Activated T-cell treated with anti-CD3 and anti-CD28 coated beads, Interleukin-2, amount 50 U/mL, for 24 hours (primary cell): ENCODE measurements around the gene DISP2.

Experiments
- DNase-seq: peaks from one replicate; pipeline ENCODE4 v3.0.0-alpha.2; 2020
- H3K27ac Mint-ChIP-seq: 2 replicates; pipeline ENCODE4 v1.8.0; 2020; ENCODE audit warnings: mild to moderate bottlenecking, mixed read lengths
- H3K27me3 Mint-ChIP-seq: 2 replicates; pipeline ENCODE4 v1.8.0; 2020; ENCODE audit warnings: mixed read lengths
- H3K36me3 Mint-ChIP-seq: 2 replicates; pipeline ENCODE4 v1.8.0; 2020; ENCODE audit warnings: low read depth, mixed read lengths
- H3K4me1 Mint-ChIP-seq: 2 replicates; pipeline ENCODE4 v1.8.0; 2020; ENCODE audit warnings: low read depth, mixed read lengths
- H3K4me3 Mint-ChIP-seq: 2 replicates; pipeline ENCODE4 v1.8.0; 2020; ENCODE audit warnings: mild to moderate bottlenecking, moderate library complexity, mixed read lengths
- H3K9me3 Mint-ChIP-seq: 2 replicates; pipeline ENCODE4 v1.8.0; 2020; ENCODE audit warnings: mixed read lengths

DISP2 gene

DNA sequence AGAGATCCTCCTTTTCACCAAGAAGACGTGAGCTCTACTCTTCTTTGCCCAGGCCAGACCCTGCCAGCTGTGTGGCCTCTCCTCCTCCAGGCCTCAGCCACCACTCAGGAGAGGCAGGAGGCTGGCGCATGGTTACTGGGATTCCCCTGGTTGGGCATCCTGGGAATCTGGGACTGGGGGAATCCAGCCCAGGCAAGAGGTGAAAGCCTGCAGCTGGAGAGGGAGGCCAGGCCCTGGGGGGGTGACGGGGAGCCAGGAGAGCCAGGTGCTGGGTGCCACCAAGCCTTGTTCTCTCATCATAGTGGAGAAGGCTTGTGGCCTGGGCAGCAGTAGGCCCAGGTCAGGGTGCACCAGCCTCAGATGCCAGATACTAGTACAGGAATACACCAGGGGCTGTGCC, 23.5 kb upstream of the DISP2 start:
- Mint-ChIP-seq H3K36me3 (no peaks in the 10 kb centered on the region), H3K27ac (no peak overlapping the region), H3K27me3 (no peaks in the 10 kb centered on the region), H3K4me1 (peaks cover 20% of the 10 kb centered on the region), H3K4me3 (no peak overlapping the region), H3K9me3 (no peaks in the 10 kb centered on the region)
- no peak for DNase-seq

GRCh38 chr15:40334941-40335795, 22.9 kb upstream of the DISP2 start:
- Mint-ChIP-seq H3K27me3 (no peaks in the 10 kb centered on the region), H3K27ac (no peak overlapping the region), H3K4me3 (no peak overlapping the region), H3K36me3 (no peaks in the 10 kb centered on the region), H3K4me1 (peaks cover 20% of the 10 kb centered on the region), H3K9me3 (no peaks in the 10 kb centered on the region)
- no peak for DNase-seq

DNA sequence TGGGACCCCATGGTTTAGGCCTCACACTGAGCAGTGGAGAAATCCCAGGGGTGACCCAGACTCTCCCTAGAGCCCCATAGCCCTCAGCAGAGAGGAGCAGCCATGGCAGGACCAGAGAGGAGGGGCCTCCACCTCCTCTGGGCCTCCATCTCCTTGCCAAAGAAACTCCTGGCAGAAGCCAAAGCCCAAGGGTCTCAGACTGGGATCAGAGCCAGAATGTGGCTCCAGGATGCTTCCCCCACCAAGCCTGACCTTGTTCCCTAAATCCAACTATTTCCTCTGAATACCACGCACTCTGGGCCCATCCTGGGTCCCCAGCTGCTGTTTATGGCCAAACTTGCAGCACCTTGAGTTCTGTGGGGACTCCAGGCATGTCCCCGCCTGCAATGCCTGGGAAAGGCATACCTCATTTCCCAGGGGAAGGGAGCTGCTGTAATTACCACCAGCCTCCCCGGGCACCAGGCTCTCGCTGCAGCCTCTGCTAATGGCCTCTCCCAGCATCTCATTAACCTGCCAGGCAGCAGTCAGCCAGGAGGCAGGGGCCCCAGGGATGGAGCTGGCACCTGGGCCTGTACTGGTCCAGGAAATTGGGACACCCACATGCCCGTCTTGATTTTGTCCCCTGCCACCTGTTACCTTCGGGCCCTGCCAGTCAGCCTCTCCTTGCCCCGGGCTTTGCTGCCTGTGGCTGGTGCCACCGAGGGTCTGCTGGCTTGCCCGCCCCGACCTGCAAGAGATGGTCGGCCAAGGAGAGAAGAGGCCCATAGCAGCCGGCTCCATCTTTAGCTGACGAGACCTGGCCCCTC, 21.9 kb upstream of the DISP2 start:
- no peak for DNase-seq
- Mint-ChIP-seq H3K27me3 (no peaks in the 10 kb centered on the region), H3K4me3 (no peak overlapping the region), H3K9me3 (no peaks in the 10 kb centered on the region), H3K27ac (no peak overlapping the region), H3K36me3 (no peaks in the 10 kb centered on the region), H3K4me1 (peaks cover 20% of the 10 kb centered on the region)

GRCh38 chr15:40336744-40337122, 21.3 kb upstream of the DISP2 start:
- H3K9me3 Mint-ChIP-seq, result no peaks in the 10 kb centered on the region
- DNase-seq, result no peak
- H3K4me3 Mint-ChIP-seq, result no peak overlapping the region
- peaks cover 20% of the 10 kb centered on the region for H3K4me1 Mint-ChIP-seq
- H3K36me3 Mint-ChIP-seq, result no peaks in the 10 kb centered on the region
- H3K27me3 Mint-ChIP-seq, result no peaks in the 10 kb centered on the region
- H3K27ac Mint-ChIP-seq, result no peak overlapping the region

- Mint-ChIP-seq H3K9me3 (no peaks in the 10 kb centered on the region), H3K36me3 (no peaks in the 10 kb centered on the region), H3K4me3 (no peak overlapping the region), H3K27ac (no peak overlapping the region), H3K4me1 (peaks cover 20% of the 10 kb centered on the region), H3K27me3 (no peaks in the 10 kb centered on the region)
- DNase-seq, result no peak
Measured at GRCh38 chr15:40337597-40337996, 20.4 kb upstream of the DISP2 start.

DNA sequence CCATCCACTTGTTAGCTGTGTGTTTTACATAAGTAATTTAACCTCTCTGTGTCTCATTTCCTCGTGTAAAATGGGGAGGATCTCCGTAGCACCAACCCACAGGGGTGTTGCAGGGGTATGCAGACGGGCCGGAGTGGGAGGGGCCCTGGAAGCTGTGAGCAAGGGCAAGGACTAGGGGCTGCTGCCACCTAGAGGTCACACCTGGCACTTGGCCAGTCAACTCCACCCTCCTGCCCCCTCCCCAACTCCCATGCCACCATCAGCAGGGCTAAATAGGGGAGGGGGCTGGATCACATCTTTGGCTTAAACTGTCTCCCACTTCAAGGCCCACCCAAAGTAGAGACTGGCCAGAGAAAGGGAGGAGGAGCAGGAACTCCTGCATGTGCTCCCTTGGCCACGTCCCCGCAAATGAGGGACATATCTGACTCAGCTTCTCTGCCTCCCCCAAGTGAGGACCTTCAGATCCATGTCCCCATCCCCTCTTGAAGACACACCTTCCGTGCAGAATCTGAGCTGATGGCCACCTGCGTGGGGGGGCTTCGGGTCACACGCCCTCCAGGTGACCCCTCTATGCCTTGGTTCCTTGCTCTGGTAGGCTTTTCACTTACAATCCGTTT, 19.9 kb upstream of the DISP2 start:
- no peak overlapping the region for H3K27ac Mint-ChIP-seq
- H3K27me3 Mint-ChIP-seq, result no peaks in the 10 kb centered on the region
- DNase-seq, result peak; percentile 84
- no peaks in the 10 kb centered on the region for H3K36me3 Mint-ChIP-seq
- H3K4me3 Mint-ChIP-seq, result no peak overlapping the region
- peaks cover 20% of the 10 kb centered on the region for H3K4me1 Mint-ChIP-seq
- no peaks in the 10 kb centered on the region for H3K9me3 Mint-ChIP-seq

DNA sequence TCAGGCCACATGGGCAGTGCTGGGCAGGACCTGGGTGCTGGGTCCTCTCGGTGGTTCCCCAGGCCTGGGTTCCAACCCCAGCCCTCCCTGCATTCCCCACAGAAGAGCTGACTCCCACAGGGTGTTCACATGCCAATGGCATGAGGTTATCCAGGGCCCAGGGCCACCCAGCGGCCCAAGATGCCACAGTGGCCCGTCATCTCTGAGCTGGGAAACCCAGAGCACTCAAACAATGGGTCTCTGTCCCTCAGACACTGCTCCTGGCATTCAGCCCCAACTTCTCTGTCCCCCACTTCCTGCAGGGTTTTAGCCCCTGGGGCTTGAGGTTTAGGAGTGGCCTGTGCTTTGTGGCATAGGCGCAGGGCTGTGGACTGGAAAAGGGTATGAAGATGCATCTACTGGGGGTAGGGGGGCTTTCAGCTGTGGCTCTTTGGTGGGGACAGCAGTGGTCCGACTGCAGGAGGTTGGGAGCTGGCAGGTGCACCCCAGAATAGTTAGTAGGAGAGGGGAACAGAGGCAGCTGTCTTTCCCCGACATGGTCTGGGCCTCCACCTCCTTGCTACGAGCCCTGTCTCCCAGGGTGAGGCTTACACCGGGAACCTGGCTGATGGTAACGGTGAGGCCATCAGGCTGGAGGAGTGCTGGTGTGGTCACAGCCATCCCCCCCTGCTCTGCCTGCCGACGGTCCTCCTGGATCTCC, 18.9 kb upstream of the DISP2 start:
- no peak for DNase-seq
- no peaks in the 10 kb centered on the region for H3K9me3 Mint-ChIP-seq
- no peak overlapping the region for H3K27ac Mint-ChIP-seq
- H3K4me3 Mint-ChIP-seq, result no peak overlapping the region
- H3K36me3 Mint-ChIP-seq, result no peaks in the 10 kb centered on the region
- H3K4me1 Mint-ChIP-seq, result peaks cover 14% of the 10 kb centered on the region
- no peaks in the 10 kb centered on the region for H3K27me3 Mint-ChIP-seq

DNA sequence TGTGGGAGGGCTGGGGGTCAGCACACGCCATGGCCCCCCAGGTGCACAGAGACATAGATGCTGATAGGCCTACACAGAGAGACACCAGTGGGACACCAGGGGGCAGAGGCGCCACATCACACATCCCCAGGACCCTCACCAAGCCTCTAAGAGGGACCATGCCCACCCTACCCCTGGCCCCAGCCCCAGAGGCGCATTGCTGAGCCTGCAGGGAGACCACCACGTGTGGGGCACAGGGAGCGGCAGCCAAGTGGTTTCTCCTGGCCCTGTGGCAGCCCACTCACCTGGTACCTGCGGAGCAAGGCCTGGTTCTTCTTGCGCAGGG, 18.4 kb upstream of the DISP2 start:
- Mint-ChIP-seq H3K27ac (no peak overlapping the region), H3K9me3 (no peaks in the 10 kb centered on the region), H3K36me3 (no peaks in the 10 kb centered on the region), H3K4me3 (no peak overlapping the region), H3K27me3 (no peaks in the 10 kb centered on the region), H3K4me1 (peaks cover 9% of the 10 kb centered on the region)
- DNase-seq, result no peak

GRCh38 chr15:40340038-40340739, 17.8 kb upstream of the DISP2 start:
- DNase-seq, result no peak
- Mint-ChIP-seq H3K4me1 (peaks cover 6% of the 10 kb centered on the region), H3K27me3 (no peaks in the 10 kb centered on the region)

DNA sequence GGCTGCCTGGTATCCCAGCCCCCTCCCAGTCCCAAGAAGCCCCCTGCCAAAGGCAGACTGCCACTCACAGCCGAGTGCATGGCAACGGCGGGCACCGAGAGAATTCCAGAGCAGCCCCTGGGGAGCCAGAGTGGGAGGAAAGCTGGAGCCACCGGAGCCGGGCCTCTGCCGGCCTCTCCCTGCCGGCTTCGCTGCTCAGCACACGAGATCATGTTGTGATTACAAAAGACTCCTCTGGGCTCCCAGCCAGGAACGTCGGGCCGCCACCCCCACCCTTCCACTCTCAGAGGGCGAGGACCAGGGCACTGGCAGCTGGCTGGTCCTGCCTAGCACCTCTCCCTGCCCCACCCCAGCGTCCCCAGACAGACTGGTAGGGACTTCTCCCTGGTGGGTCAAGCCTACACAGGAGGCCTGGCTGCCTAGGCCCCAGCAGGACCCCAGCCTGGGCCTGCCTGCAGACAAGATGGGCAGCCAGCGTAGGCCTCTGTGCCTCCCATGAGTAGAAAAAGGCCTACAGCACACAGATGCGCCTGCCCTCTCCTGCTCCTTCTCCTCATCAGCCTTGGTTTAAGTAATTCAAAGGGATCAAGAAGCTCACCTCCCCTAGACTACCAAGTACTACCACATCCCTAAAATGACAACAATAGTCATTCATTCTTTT, 17.1 kb upstream of the DISP2 start, which contains the start of gene CCDC9B:
Gene CCDC9B (minus strand): TSS at position 200 of the 661 bp plus-strand sequence. CDS start 120 bp downstream, at position 80.
- Mint-ChIP-seq H3K9me3 (no peaks in the 10 kb centered on the region), H3K27me3 (no peaks in the 10 kb centered on the region), H3K4me1 (peaks cover 6% of the 10 kb centered on the region), H3K4me3 (no peak within 1 kb of the TSS), H3K36me3 (no peaks in the 10 kb centered on the region), H3K27ac (no peak within 1 kb of the TSS)
- DNase-seq, result no peak

More at GRCh38 chr15:40340038-40340739, 17.8 kb upstream of the DISP2 start:
- Mint-ChIP-seq H3K36me3 (no peaks in the 10 kb centered on the region), H3K4me3 (no peak overlapping the region), H3K9me3 (no peaks in the 10 kb centered on the region), H3K27ac (no peak overlapping the region)

DNA sequence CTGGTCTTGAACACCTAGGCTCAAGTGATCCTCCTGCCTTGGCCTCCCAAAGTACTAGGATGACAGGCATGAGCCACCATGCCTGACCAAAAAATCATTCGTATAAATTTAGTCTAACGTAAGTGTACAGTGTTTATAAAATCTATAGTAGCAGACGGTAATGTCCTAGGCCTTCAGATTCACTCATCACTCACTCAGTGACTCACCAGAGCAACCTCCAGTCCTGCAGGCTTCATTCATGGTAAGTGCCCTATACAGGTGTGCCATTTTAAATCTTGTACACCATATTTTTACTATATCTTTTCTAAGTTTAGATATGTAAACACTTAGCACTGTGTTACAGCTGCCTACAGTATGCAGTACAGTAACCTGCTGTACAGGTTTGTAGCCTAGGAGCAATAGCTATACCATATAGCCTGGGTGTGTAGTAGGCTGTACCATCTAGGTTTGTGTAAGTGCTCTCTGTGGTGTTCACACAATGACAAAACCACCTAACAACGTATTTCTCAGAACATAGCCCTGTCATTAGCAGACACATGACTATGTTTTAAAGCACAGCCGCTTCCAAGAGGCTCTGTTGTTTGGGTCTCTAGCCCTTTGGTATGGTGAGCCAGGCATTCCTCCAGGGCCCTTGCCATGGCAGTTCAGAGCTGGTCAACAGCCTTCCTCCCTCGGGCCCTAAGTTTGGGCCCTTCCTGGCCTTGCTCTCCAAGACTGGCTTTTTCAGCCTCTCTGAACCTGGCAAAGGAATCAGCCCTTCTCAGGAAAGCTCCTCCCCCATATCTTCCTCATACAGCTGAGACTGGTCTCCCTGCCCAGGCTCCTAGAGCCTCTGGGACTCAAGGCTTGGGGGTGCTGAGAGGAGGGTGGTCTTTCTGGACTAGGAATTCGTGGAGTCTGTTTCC, 15.4 kb upstream of the DISP2 start:
- Mint-ChIP-seq H3K9me3 (no peaks in the 10 kb centered on the region), H3K27me3 (no peaks in the 10 kb centered on the region), H3K4me1 (peaks cover 6% of the 10 kb centered on the region), H3K27ac (no peak overlapping the region), H3K36me3 (no peaks in the 10 kb centered on the region), H3K4me3 (no peak overlapping the region)
- no peak for DNase-seq

DNA sequence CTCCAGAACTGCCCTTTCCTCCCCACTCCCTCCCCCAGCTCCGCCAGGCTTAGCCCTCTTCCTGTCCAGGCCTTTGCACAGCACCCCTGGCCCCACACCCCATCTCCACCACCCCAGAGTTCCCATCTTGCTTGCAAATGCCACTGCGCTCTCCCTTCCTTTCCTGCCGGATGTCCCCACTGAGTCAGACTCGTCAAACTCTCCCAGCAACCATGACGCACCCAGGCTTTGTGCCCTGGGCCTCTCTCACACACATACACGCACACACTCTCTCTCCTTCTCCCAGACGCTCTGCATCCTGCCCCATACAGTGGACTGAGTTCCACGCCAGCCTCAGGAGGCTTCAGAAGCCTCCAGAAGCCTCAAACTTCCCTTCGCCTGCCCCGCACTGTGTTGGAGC, 14.5 kb upstream of the DISP2 start:
- Mint-ChIP-seq H3K4me3 (no peak overlapping the region), H3K27me3 (no peaks in the 10 kb centered on the region), H3K9me3 (no peaks in the 10 kb centered on the region), H3K27ac (no peak overlapping the region), H3K4me1 (no peaks in the 10 kb centered on the region), H3K36me3 (no peaks in the 10 kb centered on the region)
- no peak for DNase-seq

DNA sequence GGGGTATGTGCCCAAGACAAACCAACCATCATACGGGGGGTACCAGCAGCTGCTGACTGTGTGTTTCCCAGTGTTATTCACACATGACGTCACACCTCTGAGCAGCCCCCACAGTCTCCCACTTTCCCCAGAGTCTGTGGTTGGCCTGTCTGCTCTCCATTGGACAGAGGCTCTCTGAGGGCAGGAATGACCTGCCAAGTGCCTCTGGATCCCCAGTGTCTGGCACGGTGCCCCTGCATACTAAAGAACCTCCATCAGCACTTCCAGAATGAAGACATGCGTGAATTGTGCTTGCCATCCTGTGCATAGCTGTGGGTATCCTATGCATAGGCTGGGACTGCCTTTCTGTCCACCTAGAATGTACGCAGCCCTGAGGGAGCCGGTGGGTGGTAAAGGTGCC, 13.8 kb upstream of the DISP2 start:
- Mint-ChIP-seq H3K4me1 (no peaks in the 10 kb centered on the region), H3K4me3 (no peak overlapping the region), H3K27me3 (no peaks in the 10 kb centered on the region), H3K9me3 (no peaks in the 10 kb centered on the region), H3K36me3 (no peaks in the 10 kb centered on the region), H3K27ac (no peak overlapping the region)
- DNase-seq, result no peak
